Endothelial cell of umbilical vein (primary cell): ENCODE results near the gene AKNAD1. TPM values are rescaled to one million over a fixed set of nuclear protein-coding genes. Genes with fewer than 3 reads are reported as not detected.

Experiments used
- BruUV-seq: library from RNA; stranded (reverse); fragments of 400-500 nt; replicated peaks from 2 replicates; lab custom pipeline; 2021; lab: Mats Ljungman, UMichigan
- CTCF ChIA-PET: fragments of 300-600, 350-600 bp; sonication (Branson Sonifier 250); formaldehyde crosslinking; loops from one replicate; lab custom pipeline; 2021; ENCODE audit warnings: antibody characterized with exemption, inconsistent platforms; lab: Charles Lee
- POLR2A ChIA-PET: fragments of 300-600, 350-600 bp; sonication (Branson Sonifier 250); formaldehyde crosslinking; loops from one replicate; lab custom pipeline; 2021; ENCODE audit warnings: antibody characterized with exemption, inconsistent platforms; lab: Charles Lee
- DNase-seq: peaks from one replicate; pipeline ENCODE4 v3.0.0-alpha.2; 2011; ENCODE audit warnings: low read depth, low spot score
- FAIRE-seq: peaks from 2 replicates; lab custom pipeline; 2011; peaks lifted over from hg19 to GRCh38; lab: Jason Lieb, UNC
- H2AFZ ChIP-seq: 2 replicates; pipeline ENCODE4 v1.6.0; 2012; ENCODE audit warnings: low read depth, low read length, control low read depth, inconsistent platforms
- H3K27ac ChIP-seq: 2 replicates; pipeline ENCODE4 v1.5.1; 2011; ENCODE audit warnings: low read depth, mild to moderate bottlenecking, control low read depth, low read length, moderate library complexity; ENCODE audit not compliant: insufficient read depth
- H3K27me3 ChIP-seq, 2 experiments: 2 replicates each; pipeline versions ENCODE4 v1.6.0 to v1.6.1; 2011; ENCODE audit warnings: low read length in 2 of 2, mixed read lengths in 1 of 2; ENCODE audit not compliant: control insufficient read depth in 2 of 2, insufficient read depth in 2 of 2
- H3K36me3 ChIP-seq, 2 experiments: 2 replicates in 1 of 2; 3 replicates in 1 of 2; pipeline ENCODE4 v1.5.1; 2011; ENCODE audit warnings: low read length in 2 of 2, mild to moderate bottlenecking in 1 of 2, moderate library complexity in 1 of 2; ENCODE audit not compliant: control insufficient read depth in 2 of 2, insufficient read depth in 2 of 2; ENCODE audit errors: extremely low read depth in 1 of 2
- H3K4me1 ChIP-seq: 3 replicates; pipeline ENCODE4 v1.5.1; 2011; ENCODE audit warnings: mild to moderate bottlenecking, low read length; ENCODE audit not compliant: control insufficient read depth, insufficient read depth; ENCODE audit errors: extremely low read depth
- H3K4me2 ChIP-seq: 2 replicates; pipeline ENCODE4 v1.6.1; 2011; ENCODE audit warnings: low read length, control low read depth, mixed read lengths; ENCODE audit not compliant: insufficient read depth
- H3K4me3 ChIP-seq, 3 experiments: fragments of 200-600 bp in 1 of 3; sonication (generic), shearing (Covaris generic) in 1 of 3; replicated peaks in 1 of 3; 2 replicates each; pipeline ENCODE4 v1.5.1; 2011 to 2016; ENCODE audit warnings: control low read depth in 3 of 3, low read length in 3 of 3, mild to moderate bottlenecking in 2 of 3, inconsistent platforms in 1 of 3, low read depth in 1 of 3, moderate library complexity in 1 of 3; ENCODE audit not compliant: insufficient read depth in 1 of 3
- H3K79me2 ChIP-seq: 2 replicates; pipeline ENCODE4 v1.6.0; 2012; ENCODE audit warnings: low read length, inconsistent platforms; ENCODE audit not compliant: control insufficient read depth, insufficient read depth
- H3K9ac ChIP-seq: replicated peaks from 2 replicates; pipeline ENCODE3; 2011; ENCODE audit warnings: low read length, control low read depth; ENCODE audit not compliant: insufficient read depth; ENCODE audit errors: extremely low read depth
- H3K9me1 ChIP-seq: replicated peaks from 3 replicates; pipeline ENCODE4 v1.6.0; 2011; ENCODE audit warnings: mild to moderate bottlenecking, low read length; ENCODE audit not compliant: control insufficient read depth, insufficient read depth; ENCODE audit errors: extremely low read depth
- H3K9me3 ChIP-seq: replicated peaks from 2 replicates; pipeline ENCODE4 v1.5.1; 2012; ENCODE audit warnings: low read length, inconsistent platforms; ENCODE audit not compliant: control insufficient read depth, insufficient read depth
- H4K20me1 ChIP-seq: replicated peaks from 2 replicates; pipeline ENCODE3; 2011; ENCODE audit warnings: mild to moderate bottlenecking, low read length; ENCODE audit not compliant: control insufficient read depth, insufficient read depth; ENCODE audit errors: extremely low read depth
- EZH2 ChIP-seq: IDR thresholded peaks from 2 replicates; pipeline ENCODE4 v1.6.1; 2012; ENCODE audit warnings: borderline replicate concordance, low read depth, mild to moderate bottlenecking, moderate library complexity, low read length, inconsistent platforms; ENCODE audit not compliant: severe bottlenecking
- FOS ChIP-seq: IDR thresholded peaks from 2 replicates; pipeline ENCODE4 v1.6.1; 2011; ENCODE audit warnings: mild to moderate bottlenecking, low read length, moderate library complexity, borderline replicate concordance; ENCODE audit not compliant: insufficient read depth
- JUN ChIP-seq: IDR thresholded peaks from 2 replicates; pipeline ENCODE4 v1.6.1; 2011; ENCODE audit warnings: borderline replicate concordance, low read depth; ENCODE audit not compliant: insufficient read length, insufficient read depth
- MYC ChIP-seq: IDR thresholded peaks from one replicate; pipeline ENCODE4 v1.6.1; 2011; ENCODE audit warnings: mild to moderate bottlenecking, low read depth, low read length
- dilution Hi-C: fragments of 300-500 bp; cut with MboI; formaldehyde crosslinking; loops from one replicate; pipeline ENCODE4 v1.15.0; 2019; ENCODE audit warnings: low sequenced_read_pairs; ENCODE audit not compliant: extremely low pct_ligation_motif_present
- intact Hi-C: fragments of 100-400 bp; cut with micrococcal nuclease; formaldehyde crosslinking; loops from one replicate; pipeline ENCODE4 v1.10.0; 2022
- polyA plus RNA-seq, 4 experiments: library from polyadenylated mRNA; depleted of rRNA in 3 of 4; stranded (reverse) in 3 of 4; unstranded in 1 of 4; fragments of >200 nt; gene quantifications; 2 replicates each; pipeline versions ENCODE4 v1.2.1 to v1.2.3, GENCODE V29; 2011 to 2012; ENCODE audit warnings: missing spikeins in 1 of 4
- total RNA-seq: library from RNA; stranded (reverse); gene quantifications from 2 replicates; pipeline ENCODE4 v1.2.3, GENCODE V29; 2021
- TF ChIP-seq, protein P1 (sequence below): IDR thresholded peaks from 2 replicates; pipeline ENCODE4 v1.6.1; 2011; ENCODE audit not compliant: insufficient read depth, insufficient read length
- TF ChIP-seq, protein P2 (sequence below), 2 donors: IDR thresholded peaks; 1 replicate in 1 of 2; 2 replicates in 1 of 2; pipeline ENCODE4 v1.5.1; 2011; ENCODE audit warnings: low read length in 2 of 2, mild to moderate bottlenecking in 2 of 2, moderate library complexity in 2 of 2, control low read depth in 1 of 2, inconsistent platforms in 1 of 2, low read depth in 1 of 2; ENCODE audit not compliant: insufficient read depth in 1 of 2; ENCODE audit errors: extremely low read depth in 1 of 2

Gene AKNAD1
- total and polyA plus RNA-seq, 2 donors (not counting 3 experiments of a cell fraction or from before 2014, with no cell fraction given) = not detected

DNA sequence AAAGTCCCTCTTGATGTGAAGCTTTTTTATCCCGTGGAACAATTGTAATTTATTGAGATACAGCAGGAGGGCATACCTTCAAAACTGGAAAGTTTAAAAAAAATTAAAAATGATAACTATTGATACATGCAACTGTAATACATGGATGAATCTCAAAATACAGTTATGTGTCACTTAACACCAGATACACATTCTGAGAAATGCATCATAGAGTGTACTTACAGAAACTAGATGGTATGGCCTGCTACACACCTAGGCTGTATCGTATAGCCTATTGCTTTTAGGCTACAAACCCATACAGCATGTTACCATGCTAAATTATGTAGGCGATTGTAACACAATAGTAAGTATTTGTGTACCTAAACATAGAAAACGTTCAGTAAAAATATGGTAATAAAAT lies 7.1 kb upstream of the AKNAD1 start:
- Histone ChIP-seq H3K4me1 (no peaks in the 10 kb centered on the region), H3K9ac (no peak overlapping the region), H3K4me3 (no peak overlapping the region), H3K27ac (no peak overlapping the region), H4K20me1 (no peaks in the 10 kb centered on the region), H3K9me1 (no peaks in the 10 kb centered on the region), H2AFZ (no peak overlapping the region), H3K4me2 (no peak overlapping the region), H3K9me3 (no peaks in the 10 kb centered on the region), H3K79me2 (no peaks in the 10 kb centered on the region), H3K27me3 (peaks cover 8% of the 10 kb centered on the region in 2 experiments), H3K36me3 (no peaks in the 10 kb centered on the region)
- ChIA-PET POLR2A (no interaction called here), CTCF (interaction anchor here (1.4 kb wide), 1 partner anchor 13 kb away, joined by 3 read pairs; the partner anchor contains the start of gene GPSM2)
- no TSS peak for BruUV-seq
- TF ChIP-seq MYC (no peak), JUN (no peak), FOS (no peak), EZH2 (no peak)
- TF ChIP-seq, protein P1, sequence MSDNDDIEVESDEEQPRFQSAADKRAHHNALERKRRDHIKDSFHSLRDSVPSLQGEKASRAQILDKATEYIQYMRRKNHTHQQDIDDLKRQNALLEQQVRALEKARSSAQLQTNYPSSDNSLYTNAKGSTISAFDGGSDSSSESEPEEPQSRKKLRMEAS = no peak
- TF ChIP-seq, protein P2, sequence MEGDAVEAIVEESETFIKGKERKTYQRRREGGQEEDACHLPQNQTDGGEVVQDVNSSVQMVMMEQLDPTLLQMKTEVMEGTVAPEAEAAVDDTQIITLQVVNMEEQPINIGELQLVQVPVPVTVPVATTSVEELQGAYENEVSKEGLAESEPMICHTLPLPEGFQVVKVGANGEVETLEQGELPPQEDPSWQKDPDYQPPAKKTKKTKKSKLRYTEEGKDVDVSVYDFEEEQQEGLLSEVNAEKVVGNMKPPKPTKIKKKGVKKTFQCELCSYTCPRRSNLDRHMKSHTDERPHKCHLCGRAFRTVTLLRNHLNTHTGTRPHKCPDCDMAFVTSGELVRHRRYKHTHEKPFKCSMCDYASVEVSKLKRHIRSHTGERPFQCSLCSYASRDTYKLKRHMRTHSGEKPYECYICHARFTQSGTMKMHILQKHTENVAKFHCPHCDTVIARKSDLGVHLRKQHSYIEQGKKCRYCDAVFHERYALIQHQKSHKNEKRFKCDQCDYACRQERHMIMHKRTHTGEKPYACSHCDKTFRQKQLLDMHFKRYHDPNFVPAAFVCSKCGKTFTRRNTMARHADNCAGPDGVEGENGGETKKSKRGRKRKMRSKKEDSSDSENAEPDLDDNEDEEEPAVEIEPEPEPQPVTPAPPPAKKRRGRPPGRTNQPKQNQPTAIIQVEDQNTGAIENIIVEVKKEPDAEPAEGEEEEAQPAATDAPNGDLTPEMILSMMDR (IDR thresholded peaks at IDR 0.05; ENCODE audit: extremely low read depth in 1 of 2, insufficient read depth in 1 of 2, low read depth in 1 of 2, low read length in 2 of 2) = no peak
- dilution Hi-C loops = no loop called here
- intact Hi-C loops = no loop called here
- DNase-seq (no peak), FAIRE-seq (no peak)
